GM10248 (cell line): ENCODE data around the gene TMUB1.

Experiments
- CTCF ChIA-PET: fragments of 300-600 bp; sonication (Branson Sonifier 250); formaldehyde crosslinking; extraction: SDS; loops from one replicate; lab custom pipeline; 2021; ENCODE audit warnings: antibody characterized with exemption; lab: Yijun Ruan, JAX
- POLR2A ChIA-PET: fragments of 350-650 bp; sonication (Branson Sonifier 250); formaldehyde crosslinking; extraction: SDS; loops from one replicate; lab custom pipeline; 2020; ENCODE audit warnings: antibody characterized with exemption; lab: Yijun Ruan, JAX
- DNase-seq: peaks from one replicate; pipeline ENCODE4 v3.0.0; 2012; ENCODE audit errors: extremely low spot score
- CTCF ChIP-seq: IDR thresholded peaks from 2 replicates; pipeline ENCODE4 v1.5.1; 2012; ENCODE audit warnings: mild to moderate bottlenecking, low read depth; ENCODE audit errors: extremely low read depth, missing control alignments, control extremely low read depth

Gene TMUB1

GRCh38 chr7:151057989-151058780 lies 25.1 kb downstream of the TMUB1 start:
- CTCF ChIA-PET, result interaction anchor here (0.9 to 1.0 kb wide), 2 partner anchors 20 to 52 kb away, joined by 3 to 4 read pairs; no protein-coding TSS in a partner anchor
- TF ChIP-seq CTCF, result no peak
- peak; percentile 99 for DNase-seq
- POLR2A ChIA-PET, result interaction anchor here (1.4 kb wide), 1 partner anchor 22 kb away, joined by 3 read pairs; the partner anchor contains the start of gene FASTK

GRCh38 chr7:151057506-151057988 lies 25.7 kb downstream of the TMUB1 start, which contains the start of gene CDK5:
CDK5 (minus strand) TSS chr7:151057897; CDS start chr7:151057848, 49 bp downstream.
- POLR2A ChIA-PET, result no interaction called here
- no peak for DNase-seq
- no peak for TF ChIP-seq CTCF
- CTCF ChIA-PET, result interaction anchor here (1.1 kb wide), 1 partner anchor 187 kb away, joined by 3 read pairs; no protein-coding TSS in a partner anchor

- no peak for DNase-seq
- CTCF ChIA-PET, result interaction anchor here (1.1 kb wide), 1 partner anchor 187 kb away, joined by 3 read pairs; no protein-coding TSS in a partner anchor
- POLR2A ChIA-PET, result no interaction called here
- TF ChIP-seq CTCF, result no peak
Measured at GRCh38 chr7:151056666-151057505, 26.4 kb downstream of the TMUB1 start.

GRCh38 chr7:151056283-151056665 lies 27.0 kb downstream of the TMUB1 start:
- ChIA-PET CTCF (no interaction called here), POLR2A (no interaction called here)
- no peak for DNase-seq
- no peak for TF ChIP-seq CTCF

- no peak for DNase-seq
- POLR2A ChIA-PET, result no interaction called here
- TF ChIP-seq CTCF, result no peak
- CTCF ChIA-PET, result no interaction called here
Measured at GRCh38 chr7:151053751-151054150, 29.5 kb downstream of the TMUB1 start.

- no peak for DNase-seq
- ChIA-PET POLR2A (no interaction called here), CTCF (interaction anchor here (1.2 kb wide), 1 partner anchor 15 kb away, joined by 3 read pairs; no protein-coding TSS in a partner anchor)
- TF ChIP-seq CTCF, result no peak
Measured at GRCh38 chr7:151053096-151053495, 30.2 kb downstream of the TMUB1 start.
